ENCODE data around the gene PCDHGC4.

PCDHGC4 gene

DNA sequence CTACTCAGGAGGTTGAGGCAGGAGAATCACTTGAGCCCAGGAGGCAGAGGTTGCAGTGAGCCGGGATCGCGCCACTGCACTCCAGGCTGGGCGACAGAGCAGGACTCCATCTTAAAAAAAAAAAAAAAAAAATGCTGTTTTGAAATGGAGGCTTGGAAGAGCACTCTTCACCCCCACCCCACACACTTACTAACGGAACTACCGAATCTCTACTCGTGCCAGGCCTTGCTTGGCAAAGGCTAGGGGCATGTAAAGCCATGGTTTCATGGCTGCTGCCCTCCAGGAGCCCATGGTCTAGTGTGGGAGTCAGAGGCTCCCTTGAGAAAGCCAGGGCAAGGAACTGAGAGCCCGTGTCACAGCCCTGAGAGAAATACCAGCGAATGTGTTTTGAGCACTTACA is 25.3 kb downstream of the PCDHGC4 start:
- TF ChIP-seq, protein P1, sequence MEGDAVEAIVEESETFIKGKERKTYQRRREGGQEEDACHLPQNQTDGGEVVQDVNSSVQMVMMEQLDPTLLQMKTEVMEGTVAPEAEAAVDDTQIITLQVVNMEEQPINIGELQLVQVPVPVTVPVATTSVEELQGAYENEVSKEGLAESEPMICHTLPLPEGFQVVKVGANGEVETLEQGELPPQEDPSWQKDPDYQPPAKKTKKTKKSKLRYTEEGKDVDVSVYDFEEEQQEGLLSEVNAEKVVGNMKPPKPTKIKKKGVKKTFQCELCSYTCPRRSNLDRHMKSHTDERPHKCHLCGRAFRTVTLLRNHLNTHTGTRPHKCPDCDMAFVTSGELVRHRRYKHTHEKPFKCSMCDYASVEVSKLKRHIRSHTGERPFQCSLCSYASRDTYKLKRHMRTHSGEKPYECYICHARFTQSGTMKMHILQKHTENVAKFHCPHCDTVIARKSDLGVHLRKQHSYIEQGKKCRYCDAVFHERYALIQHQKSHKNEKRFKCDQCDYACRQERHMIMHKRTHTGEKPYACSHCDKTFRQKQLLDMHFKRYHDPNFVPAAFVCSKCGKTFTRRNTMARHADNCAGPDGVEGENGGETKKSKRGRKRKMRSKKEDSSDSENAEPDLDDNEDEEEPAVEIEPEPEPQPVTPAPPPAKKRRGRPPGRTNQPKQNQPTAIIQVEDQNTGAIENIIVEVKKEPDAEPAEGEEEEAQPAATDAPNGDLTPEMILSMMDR (IDR thresholded peaks at IDR 0.05; ENCODE audit: low read depth, low read length, missing control alignments), result no peak
- DNase-seq (ENCODE audit: low read depth), result no peak
- in situ Hi-C loops (cut with HindIII; ENCODE audit: low sequenced_read_pairs), result no loop called here
- H3K4me3 ChIP-seq (ENCODE audit: low read depth, low read length), result no peak overlapping the region

DNA sequence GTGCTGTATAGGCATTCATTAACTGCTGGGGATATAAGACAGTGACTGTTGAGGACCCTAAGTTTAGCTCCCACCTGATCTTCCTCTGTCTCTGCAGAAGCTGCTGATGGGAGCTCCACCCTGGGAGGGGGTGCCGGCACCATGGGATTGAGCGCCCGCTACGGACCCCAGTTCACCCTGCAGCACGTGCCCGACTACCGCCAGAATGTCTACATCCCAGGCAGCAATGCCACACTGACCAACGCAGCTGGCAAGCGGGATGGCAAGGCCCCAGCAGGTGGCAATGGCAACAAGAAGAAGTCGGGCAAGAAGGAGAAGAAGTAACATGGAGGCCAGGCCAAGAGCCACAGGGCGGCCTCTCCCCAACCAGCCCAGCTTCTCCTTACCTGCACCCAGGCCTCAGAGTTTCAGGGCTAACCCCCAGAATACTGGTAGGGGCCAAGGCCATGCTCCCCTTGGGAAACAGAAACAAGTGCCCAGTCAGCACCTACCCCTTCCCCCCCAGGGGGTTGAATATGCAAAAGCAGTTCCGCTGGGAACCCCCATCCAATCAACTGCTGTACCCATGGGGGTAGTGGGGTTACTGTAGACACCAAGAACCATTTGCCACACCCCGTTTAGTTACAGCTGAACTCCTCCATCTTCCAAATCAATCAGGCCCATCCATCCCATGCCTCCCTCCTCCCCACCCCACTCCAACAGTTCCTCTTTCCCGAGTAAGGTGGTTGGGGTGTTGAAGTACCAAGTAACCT is 26.2 kb downstream of the PCDHGC4 start:
- TF ChIP-seq, protein P1 (IDR thresholded peaks at IDR 0.05; ENCODE audit: low read depth, low read length, missing control alignments), result no peak
- H3K4me3 ChIP-seq (ENCODE audit: low read depth, low read length), result no peak overlapping the region
- no peak for DNase-seq (ENCODE audit: low read depth)
- in situ Hi-C loops (cut with HindIII; ENCODE audit: low sequenced_read_pairs), result no loop called here

DNA sequence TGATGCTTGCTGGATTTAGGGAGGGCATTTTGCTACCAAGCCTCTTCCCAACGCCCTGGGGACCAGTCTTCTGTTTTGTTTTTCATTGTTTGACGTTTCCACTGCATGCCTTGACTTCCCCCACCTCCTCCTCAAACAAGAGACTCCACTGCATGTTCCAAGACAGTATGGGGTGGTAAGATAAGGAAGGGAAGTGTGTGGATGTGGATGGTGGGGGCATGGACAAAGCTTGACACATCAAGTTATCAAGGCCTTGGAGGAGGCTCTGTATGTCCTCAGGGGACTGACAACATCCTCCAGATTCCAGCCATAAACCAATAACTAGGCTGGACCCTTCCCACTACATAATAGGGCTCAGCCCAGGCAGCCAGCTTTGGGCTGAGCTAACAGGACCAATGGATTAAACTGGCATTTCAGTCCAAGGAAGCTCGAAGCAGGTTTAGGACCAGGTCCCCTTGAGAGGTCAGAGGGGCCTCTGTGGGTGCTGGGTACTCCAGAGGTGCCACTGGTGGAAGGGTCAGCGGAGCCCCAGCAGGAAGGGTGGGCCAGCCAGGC is 27.0 kb downstream of the PCDHGC4 start:
- no peak for DNase-seq (ENCODE audit: low read depth)
- H3K4me3 ChIP-seq (ENCODE audit: low read depth, low read length), result no peak overlapping the region
- TF ChIP-seq, protein P1 (IDR thresholded peaks at IDR 0.05; ENCODE audit: low read depth, low read length, missing control alignments), result no peak
- in situ Hi-C loops (cut with HindIII; ENCODE audit: low sequenced_read_pairs), result no loop called here

DNA sequence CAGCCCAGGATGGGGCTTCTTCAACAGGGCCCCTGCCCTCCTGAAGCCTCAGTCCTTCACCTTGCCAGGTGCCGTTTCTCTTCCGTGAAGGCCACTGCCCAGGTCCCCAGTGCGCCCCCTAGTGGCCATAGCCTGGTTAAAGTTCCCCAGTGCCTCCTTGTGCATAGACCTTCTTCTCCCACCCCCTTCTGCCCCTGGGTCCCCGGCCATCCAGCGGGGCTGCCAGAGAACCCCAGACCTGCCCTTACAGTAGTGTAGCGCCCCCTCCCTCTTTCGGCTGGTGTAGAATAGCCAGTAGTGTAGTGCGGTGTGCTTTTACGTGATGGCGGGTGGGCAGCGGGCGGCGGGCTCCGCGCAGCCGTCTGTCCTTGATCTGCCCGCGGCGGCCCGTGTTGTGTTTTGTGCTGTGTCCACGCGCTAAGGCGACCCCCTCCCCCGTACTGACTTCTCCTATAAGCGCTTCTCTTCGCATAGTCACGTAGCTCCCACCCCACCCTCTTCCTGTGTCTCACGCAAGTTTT is 27.6 kb downstream of the PCDHGC4 start:
- TF ChIP-seq, protein P1 (IDR thresholded peaks at IDR 0.05; ENCODE audit: low read depth, low read length, missing control alignments), result peak; percentile 87
- no peak for DNase-seq (ENCODE audit: low read depth)
- peak overlapping the region; percentile 35 for H3K4me3 ChIP-seq (ENCODE audit: low read depth, low read length)
- in situ Hi-C loops (cut with HindIII; ENCODE audit: low sequenced_read_pairs), result no loop called here

DNA sequence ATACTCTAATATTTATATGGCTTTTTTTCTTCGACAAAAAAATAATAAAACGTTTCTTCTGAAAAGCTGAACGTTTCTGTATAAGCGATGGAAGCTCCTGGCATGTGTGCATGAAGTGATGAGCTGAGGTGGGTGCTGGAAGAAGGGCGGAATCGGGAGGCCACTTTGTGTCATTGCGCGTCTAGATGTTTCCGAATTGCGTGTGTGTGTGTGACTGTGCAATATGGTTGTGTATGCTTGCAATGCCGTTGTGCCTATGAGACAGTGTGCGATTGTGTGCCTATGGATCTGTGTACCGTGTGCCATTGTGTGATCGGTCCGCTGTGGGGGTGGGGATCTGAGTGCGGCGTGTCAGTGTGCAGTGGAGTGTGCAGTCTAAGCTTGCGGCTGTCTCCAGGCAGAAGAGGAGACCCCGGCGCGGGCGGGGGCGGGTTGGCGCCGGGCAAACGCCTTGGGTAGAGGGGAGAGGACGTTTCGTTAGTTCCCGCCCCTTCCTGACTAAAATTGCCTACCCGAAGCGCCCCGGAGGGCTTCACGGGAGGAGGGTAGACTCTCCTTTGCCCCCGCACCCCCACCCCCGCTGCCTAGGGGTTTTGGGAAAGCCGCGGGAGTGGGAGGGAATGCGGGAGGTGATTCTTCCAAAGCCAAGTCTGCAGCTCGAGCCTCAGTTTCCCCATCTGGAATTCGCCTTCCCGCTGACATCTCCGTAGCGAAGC is 28.2 kb downstream of the PCDHGC4 start:
- TF ChIP-seq, protein P1 (IDR thresholded peaks at IDR 0.05; ENCODE audit: low read depth, low read length, missing control alignments), result no peak
- no peak for DNase-seq (ENCODE audit: low read depth)
- in situ Hi-C loops (cut with HindIII; ENCODE audit: low sequenced_read_pairs), result no loop called here
- peak overlapping the region; percentile 35 for H3K4me3 ChIP-seq (ENCODE audit: low read depth, low read length)

DNA sequence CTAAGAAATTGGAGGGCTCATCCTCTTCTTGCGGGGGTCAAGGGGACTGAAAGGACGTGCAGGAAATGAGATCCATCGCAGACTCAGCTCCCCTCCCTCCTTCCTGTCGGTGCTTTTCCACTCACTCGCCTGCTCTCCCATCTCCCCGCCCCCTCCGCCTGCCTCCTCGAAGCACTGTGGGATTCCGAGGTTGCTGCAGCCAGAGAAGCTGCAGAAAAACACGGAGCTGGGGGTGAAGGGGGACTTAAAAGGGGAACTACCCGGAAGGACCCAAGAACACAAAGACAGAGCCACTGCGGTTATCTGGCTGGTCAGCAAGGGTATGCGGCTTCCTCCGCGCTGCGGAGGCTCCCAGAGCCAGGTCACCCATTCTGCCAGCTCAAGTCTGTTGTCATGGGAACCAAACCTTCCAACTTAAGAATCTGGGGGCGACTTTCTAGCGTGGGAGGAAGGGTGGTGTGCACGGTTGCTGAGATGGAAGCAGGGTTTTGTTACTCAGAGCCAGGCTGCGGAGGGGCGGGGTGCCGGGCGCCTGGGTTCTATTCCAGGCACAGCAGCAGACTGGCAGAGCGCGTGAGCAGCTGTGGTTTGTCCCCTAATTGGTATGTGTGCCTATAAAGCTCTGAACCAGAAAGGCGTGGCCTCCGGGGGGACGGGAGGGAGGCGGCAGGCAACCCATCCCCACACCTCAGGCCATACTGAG is 28.9 kb downstream of the PCDHGC4 start:
- in situ Hi-C loops (cut with HindIII; ENCODE audit: low sequenced_read_pairs), result no loop called here
- TF ChIP-seq, protein P1 (IDR thresholded peaks at IDR 0.05; ENCODE audit: low read depth, low read length, missing control alignments), result no peak
- H3K4me3 ChIP-seq (ENCODE audit: low read depth, low read length), result peak overlapping the region; percentile 35
- DNase-seq (ENCODE audit: low read depth), result peak; percentile 73
